SH-SY5Y (cell line): ENCODE data around the gene DPP10.

Source experiments
- GATA2 ChIP-seq: IDR thresholded peaks from 2 replicates; pipeline ENCODE4 v1.6.1; 2011; ENCODE audit warnings: mild to moderate bottlenecking, low read depth, low read length
- GATA3 ChIP-seq: IDR thresholded peaks from 2 replicates; pipeline ENCODE4 v1.6.1; 2011; ENCODE audit warnings: low read depth, mild to moderate bottlenecking, low read length, moderate library complexity

DPP10 gene

GRCh38 chr2:115412501-115412900 is 970.1 kb downstream of the DPP10 start:
- no peak for TF ChIP-seq GATA2
- no peak for TF ChIP-seq GATA3

- TF ChIP-seq GATA3 (no peak), GATA2 (no peak)
These were observed 971.4 kb downstream of the DPP10 start for GRCh38 chr2:115413791-115414190.

GRCh38 chr2:115414466-115414865 is 972.0 kb downstream of the DPP10 start:
- TF ChIP-seq GATA2 = no peak
- TF ChIP-seq GATA3 = no peak

- TF ChIP-seq GATA3 = no peak
- TF ChIP-seq GATA2 = no peak
These were observed 979.7 kb downstream of the DPP10 start for GRCh38 chr2:115422004-115422634.

GRCh38 chr2:115427436-115427835 is 985.0 kb downstream of the DPP10 start:
- no peak for TF ChIP-seq GATA2
- no peak for TF ChIP-seq GATA3

GRCh38 chr2:115443539-115444185 is 1001.2 kb downstream of the DPP10 start:
- no peak for TF ChIP-seq GATA3
- no peak for TF ChIP-seq GATA2

- TF ChIP-seq GATA3 = no peak
- TF ChIP-seq GATA2 = no peak
These were observed 1017.6 kb downstream of the DPP10 start for GRCh38 chr2:115460008-115460407.

GRCh38 chr2:115480741-115481140 is 1038.3 kb downstream of the DPP10 start:
- TF ChIP-seq GATA2 (no peak), GATA3 (no peak)

- TF ChIP-seq GATA3 (no peak), GATA2 (no peak)
These were observed 1039.4 kb downstream of the DPP10 start for GRCh38 chr2:115481842-115482241.

- no peak for TF ChIP-seq GATA3
- no peak for TF ChIP-seq GATA2
These were observed 1041.2 kb downstream of the DPP10 start for GRCh38 chr2:115483666-115484065.

- TF ChIP-seq GATA3 (no peak), GATA2 (no peak)
These were observed 1042.0 kb downstream of the DPP10 start for GRCh38 chr2:115484486-115484885.

- no peak for TF ChIP-seq GATA3
- no peak for TF ChIP-seq GATA2
These were observed 1042.5 kb downstream of the DPP10 start for GRCh38 chr2:115484983-115485382.

- no peak for TF ChIP-seq GATA3
- no peak for TF ChIP-seq GATA2
These were observed 1048.8 kb downstream of the DPP10 start for GRCh38 chr2:115491186-115491793.

GRCh38 chr2:115505331-115505730 is 1062.9 kb downstream of the DPP10 start:
- TF ChIP-seq GATA2 (no peak), GATA3 (no peak)

- TF ChIP-seq GATA3 (no peak), GATA2 (no peak)
These were observed 1078.3 kb downstream of the DPP10 start for GRCh38 chr2:115520727-115521126.
